GM08714 (cell line): ENCODE data around the gene MRPL2.

Experiments
- H3K4me3 ChIP-seq: fragments of 200-500 bp; sonication (Bioruptor generic); 2 replicates; pipeline ENCODE4 v1.5.1; 2014; ENCODE audit warnings: mild to moderate bottlenecking, low read length, inconsistent platforms
- ZNF274 ChIP-seq: IDR thresholded peaks from 2 replicates; pipeline ENCODE4 v1.6.1; 2012; ENCODE audit warnings: mild to moderate bottlenecking, low read depth, low read length

Gene MRPL2

DNA sequence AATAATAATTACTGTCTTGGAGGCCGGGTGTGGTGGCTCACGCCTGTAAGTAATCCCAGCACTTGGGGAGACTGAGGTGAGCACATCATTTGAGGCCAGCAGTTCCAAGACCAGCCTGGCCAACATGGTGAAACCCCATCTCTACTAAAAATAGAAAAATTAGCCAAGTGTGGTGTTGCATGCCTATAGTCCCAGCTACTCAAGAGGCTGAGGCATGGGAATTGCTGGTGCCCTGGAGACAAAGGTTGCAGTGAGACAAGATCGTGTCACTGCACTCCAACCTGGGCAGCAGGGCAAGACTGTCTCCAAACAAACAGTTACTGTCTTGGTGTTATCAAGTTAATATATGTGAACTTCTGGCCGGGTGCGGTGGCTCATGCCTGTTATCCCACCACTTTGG is 32.9 kb downstream of the MRPL2 start:
- TF ChIP-seq ZNF274, result no peak
- H3K4me3 ChIP-seq, result no peak overlapping the region

DNA sequence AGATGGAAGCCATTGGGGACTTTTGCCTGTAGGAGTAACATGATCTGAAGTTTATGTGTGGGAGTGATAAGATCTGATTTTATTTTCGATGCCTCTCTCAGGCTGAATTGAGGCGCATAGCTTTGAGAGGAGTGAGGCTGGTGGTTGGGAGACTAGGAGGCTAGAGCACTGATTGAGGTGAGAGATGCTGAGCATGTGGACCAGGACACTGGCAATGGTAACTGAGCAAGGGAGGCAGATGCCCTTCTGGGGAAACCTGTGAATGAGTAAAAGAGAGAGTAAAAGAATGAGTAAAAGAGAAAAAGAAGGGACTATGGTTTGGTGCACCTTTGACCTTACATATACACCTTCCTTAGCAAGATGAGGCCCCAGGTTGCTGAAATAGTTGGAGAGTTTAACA is 34.8 kb downstream of the MRPL2 start:
- no peak overlapping the region for H3K4me3 ChIP-seq
- TF ChIP-seq ZNF274, result no peak

DNA sequence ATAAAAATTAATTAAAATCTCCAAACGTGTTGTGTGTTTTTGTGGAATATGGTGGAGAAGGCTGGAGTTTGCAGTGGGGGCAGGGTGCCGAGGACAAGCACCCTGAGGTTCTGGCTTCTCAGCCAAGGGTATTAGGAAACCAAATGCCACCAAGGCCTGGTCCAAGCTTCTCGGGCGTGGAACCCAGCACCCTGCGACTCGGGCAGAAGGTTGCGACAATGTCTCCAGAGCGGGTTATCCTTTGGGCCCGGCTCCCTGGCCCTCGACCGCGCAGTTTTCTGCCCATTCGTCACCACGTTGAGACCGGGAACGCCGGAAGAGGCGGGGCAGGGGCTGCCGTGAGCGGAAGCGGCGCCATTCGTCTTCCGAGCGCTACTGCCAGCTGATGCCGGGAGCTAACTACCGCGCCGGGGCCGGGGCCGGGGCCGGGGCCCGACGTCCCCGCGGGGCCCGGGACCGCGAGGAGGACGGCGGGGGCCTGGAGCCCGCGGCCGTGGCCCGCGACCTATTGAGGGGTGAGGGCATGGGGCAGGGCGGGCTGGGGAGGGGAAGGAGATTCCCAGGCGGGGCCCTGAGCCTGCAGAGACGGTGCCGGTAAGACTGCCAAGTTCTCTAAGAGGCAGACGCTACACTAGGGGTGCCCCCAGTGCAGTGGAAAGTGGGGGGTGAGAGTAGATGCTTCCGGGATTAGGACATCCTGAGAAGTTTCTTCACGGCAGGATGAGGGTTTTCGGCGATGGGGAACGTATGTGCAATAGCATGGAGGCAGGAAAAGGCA is 37.8 kb downstream of the MRPL2 start, which contains the start of gene RRP36:
Gene RRP36 (plus strand): TSS at position 354 of the 778 bp plus-strand sequence. CDS start 32 bp downstream, at position 386.
- peak within 1 kb of the TSS; percentile 88 for H3K4me3 ChIP-seq
- TF ChIP-seq ZNF274, result no peak

DNA sequence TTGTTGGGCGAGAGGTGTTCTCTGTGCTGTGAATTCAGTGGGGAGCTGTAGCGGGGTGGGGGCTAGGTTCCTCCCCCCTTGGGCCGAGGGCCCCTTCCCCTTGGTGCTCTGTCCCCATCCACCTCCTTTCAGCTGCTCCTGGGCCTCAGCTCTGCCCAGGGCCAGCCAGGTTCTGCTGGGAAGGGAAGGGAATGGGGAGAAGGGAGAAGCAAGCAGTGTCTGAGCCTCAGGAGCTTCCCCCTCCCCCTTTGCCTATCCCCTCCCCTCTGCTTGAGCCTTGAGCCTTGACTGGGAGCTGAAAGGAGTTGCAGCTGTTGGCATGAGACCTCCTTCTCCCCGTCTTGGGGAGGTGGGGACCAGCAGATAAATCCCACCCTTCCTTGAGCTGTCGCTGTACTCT is 38.4 kb downstream of the MRPL2 start:
- TF ChIP-seq ZNF274, result no peak
- H3K4me3 ChIP-seq, result peak overlapping the region; percentile 88; the same call in 1 of the 2 replicates

DNA sequence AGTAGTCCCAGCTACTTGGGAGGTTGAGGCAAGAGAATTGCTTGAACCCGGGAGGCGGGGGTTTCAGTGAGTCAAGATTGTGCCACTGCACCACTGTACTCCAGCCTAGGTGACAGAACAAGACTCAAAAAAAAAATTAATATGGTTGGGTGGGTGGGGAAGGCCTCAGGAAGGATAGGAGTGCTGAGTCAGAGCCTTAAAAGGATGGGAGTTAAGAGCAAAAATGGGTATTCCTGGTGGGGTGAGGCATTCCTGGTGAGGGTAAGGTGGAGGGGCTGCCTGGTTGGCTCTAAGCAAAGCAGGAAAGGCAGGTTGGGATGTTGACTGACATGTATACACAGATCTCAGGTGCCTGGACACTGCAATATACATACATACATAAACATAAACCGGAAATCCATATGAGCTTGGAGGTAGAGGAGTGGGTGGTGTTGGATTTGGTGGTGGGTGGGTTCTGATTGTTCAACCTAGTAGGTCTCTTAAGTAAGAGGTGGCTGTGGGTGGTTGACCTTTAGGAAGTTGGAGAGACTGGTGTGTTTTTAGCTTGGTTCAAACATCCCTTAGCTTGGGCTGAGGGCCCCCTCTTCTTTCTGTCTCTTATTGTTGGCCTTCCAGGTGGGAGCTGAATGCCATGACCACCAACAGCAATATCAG is 39.1 kb downstream of the MRPL2 start:
- H3K4me3 ChIP-seq, result no peak overlapping the region
- no peak for TF ChIP-seq ZNF274

DNA sequence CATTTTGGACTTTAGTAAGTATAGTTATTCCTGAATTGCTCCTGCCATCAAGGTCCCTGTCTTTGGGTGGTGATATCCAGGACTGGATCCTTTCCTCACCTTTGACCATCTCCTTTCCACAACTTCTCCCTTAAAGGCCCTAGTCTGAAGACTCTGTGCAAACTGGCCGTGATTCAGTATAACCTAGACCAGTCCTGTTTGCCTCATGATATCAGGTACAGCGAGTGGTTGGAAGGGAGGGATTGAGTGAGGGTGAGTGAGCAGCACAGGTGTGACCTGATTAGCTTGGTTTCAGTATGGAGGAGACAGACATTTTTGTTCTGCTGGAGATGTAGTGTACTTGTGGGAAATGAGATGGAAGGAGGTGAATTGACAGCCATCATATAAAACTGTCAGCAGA is 40.1 kb downstream of the MRPL2 start:
- no peak overlapping the region for H3K4me3 ChIP-seq
- no peak for TF ChIP-seq ZNF274

DNA sequence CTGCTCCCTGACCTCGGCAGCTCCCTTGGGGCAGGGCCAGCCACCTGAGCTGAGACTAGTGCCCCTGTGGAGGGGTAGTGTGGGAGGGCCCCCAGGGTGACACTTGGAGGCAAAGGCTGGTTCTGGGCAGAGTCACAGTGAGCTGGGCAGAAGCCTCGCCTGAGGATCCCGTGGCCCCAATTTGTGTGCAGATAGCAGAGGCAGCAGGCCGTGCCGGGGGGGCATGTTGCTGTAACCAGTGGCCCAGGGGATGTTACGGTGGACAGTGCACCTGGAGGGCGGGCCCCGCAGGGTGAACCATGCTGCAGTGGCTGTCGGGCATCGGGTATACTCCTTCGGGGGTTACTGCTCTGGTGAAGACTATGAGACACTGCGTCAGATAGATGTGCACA is 42.3 kb downstream of the MRPL2 start:
- no peak overlapping the region for H3K4me3 ChIP-seq
- no peak for TF ChIP-seq ZNF274

DNA sequence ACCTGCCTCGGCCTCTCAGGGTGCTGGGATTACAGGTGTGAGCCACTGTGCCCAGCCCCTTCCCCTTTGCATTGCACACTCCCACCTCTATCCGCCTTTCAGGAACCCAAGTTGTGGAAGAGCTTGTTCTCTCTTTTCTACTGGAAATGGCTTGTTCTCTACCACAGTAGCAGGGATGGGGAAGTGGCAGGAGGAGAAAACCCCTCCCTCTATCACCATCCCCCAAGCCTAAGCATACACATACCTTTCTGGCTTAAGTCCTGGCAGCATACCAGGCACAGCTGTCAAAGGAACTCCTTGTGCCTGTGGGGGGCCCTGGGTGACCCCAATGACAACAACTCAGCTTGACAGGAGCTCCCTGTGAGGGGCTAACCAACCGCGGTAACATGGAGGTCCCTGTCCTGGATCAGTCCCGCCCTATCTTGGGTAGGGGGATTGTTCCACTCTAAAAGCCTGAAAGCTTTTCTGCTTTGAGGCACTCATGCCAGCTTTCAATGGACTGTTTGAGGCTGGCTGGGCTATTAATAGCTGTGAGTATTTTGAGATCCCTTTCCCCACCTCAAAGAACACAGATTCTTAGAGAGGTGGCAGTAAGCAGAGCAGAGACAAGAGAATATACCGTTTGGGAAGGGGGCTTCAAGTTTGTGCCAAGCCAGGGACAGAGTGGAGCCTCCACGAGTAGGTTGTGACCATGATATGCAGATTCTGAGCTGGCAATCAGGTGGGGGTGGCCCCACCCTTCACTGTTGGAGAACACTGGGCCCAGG is 42.9 kb downstream of the MRPL2 start:
- H3K4me3 ChIP-seq, result no peak overlapping the region
- TF ChIP-seq ZNF274, result no peak

DNA sequence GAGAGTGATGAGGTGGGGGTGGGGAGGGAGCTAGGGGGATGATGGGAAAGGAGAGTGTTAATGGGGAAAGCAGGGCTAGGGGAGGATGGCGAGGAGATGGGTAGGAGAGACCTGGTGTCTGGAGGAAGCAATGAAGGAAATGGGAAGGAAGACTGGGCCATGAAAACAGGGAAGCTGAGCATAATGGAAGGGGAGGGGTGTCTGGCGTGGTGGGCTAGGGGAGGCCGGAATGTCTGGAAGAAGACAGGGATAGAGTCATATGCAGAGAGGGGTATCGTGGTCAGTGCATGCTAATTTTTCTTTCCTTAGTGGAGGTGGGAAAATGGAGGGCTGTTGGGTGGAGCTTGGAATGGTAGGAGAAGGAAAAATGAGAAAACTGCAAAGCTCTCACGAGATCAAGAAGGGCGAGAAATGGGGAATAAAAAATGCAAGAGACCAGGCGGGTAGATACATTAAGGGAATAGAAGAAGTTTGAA is 44.8 kb downstream of the MRPL2 start:
- no peak for TF ChIP-seq ZNF274

DNA sequence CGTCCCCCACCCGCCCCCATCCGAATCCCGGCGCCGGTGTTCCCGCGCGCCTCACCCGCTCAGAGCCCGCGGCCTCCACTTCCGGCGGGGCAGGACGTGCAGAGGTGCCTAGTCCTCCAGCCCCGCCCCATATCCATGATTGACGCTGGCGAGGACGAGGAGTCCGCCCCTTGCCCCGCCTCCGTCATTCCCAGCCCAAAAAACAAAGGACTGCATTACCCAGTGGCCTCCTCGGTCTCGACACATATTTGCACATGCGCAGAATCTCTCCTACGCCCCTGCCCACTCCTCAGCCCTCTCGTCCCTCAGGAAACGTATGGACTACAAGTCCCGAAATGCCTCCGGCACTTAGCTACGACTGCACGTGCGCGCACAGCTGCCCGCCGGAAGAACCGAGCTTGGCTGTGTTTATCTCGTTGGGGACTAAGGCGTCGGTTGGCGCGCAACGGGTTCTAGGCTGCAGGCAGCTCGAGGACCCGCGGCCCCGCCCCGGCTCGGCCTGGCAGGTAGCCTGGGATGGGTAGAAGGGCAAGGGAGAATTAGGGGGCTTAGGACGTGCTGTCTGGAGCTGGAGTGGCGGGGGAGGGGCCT is 45.3 kb downstream of the MRPL2 start, which contains the start of the genes KLHDC3 and MEA1:
Gene KLHDC3 (plus strand): TSS at position 407 of the 591 bp plus-strand sequence. CDS start 2,944 bp downstream, outside the sequence.
Gene MEA1 (minus strand): TSS at position 104 of the 591 bp plus-strand sequence. CDS start 133 bp downstream, outside the sequence.
- peak within 1 kb of the TSS; percentile 96 for H3K4me3 ChIP-seq
- TF ChIP-seq ZNF274, result no peak

More for the DNA sequence above, 44.8 kb downstream of the MRPL2 start:
- peak overlapping the region; percentile 96 for H3K4me3 ChIP-seq

DNA sequence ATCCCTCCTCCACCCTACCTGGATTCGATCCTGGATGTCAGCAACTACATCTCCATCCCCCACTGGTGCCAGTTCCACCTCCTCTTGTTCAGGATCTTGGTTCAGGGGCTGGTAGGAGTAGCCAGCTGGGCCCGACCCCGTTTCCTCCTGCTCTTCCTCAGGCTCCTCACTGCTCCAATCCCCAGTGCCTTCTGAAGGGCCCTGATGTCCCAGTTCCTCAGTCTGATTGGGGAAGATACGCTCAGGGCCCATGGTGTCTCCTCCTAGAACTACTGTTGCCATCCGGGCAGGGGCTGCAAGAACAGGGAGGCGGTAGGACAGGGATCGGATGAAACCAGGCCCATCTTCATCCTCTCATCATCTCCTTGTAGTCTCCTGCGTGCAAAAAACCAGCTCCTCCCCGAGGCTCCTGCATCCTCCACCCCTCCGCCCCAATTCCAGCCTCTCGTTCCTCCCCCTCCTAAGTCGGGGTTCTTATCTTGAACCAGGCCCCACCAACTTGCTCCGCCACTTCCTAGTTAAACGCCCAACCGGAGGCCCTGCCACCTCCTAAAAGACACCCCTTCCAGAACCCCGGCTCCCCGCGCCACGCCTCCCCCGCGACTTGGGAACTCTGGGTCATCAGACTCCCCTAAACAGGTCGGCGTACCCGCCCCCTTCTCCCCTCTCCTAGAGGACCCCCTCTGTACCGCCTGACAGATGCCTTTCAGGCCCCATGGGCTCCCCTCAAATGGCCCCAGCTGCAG is 46.0 kb downstream of the MRPL2 start:
- peak overlapping the region; percentile 79 for H3K4me3 ChIP-seq
- no peak for TF ChIP-seq ZNF274

DNA sequence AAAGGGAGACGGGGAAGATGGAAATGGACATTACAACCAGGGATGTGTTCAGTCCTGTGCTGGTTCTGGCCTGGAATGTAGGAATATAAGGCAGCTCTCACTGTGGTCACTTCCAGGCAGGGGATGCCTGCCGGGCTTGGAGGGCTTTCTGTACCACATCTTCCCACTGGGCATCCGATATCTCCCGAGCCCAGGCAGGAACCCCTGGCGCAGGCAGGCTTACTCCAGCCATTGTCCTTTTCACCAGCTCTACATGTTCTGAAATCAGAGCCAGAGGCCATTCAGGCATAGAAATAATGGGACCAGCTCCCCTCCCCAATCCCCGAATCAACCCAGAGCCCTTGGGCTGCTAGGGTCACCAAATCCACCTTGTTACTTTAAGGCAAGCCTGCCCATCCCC is 46.9 kb downstream of the MRPL2 start:
- no peak for TF ChIP-seq ZNF274
- peak overlapping the region; percentile 79; the same call in 1 of the 2 replicates for H3K4me3 ChIP-seq

DNA sequence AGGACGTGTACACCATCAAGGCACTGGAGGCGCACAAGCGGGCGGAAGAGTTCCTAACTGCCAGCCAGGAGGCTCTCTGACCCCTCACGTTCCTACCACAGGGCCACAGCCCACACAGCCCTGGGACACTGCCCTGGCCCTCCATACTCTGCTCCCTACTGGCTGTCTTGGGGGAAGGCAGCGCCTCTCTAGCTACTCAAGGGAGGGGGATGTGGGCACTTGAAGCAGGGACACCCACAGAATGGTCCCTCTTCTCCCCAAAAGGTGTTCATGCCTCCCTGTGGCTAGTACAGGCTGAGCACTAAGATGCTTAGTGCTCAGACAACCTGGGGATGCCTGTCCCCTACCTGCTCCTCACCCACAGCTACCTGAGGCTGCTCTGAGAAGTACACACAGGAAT is 48.0 kb downstream of the MRPL2 start:
- H3K4me3 ChIP-seq, result no peak overlapping the region
- no peak for TF ChIP-seq ZNF274
